Neuronal stem cell (in vitro differentiated cells): ENCODE results near the gene CD72.

Experiments
- DNase-seq: peaks from one replicate; pipeline ENCODE4 v3.0.0-alpha.2; 2013; ENCODE audit warnings: low spot score
- H2AFZ ChIP-seq: one replicate; pipeline ENCODE4 v1.6.1; 2013; ENCODE audit warnings: mild to moderate bottlenecking, low read length, inconsistent platforms
- H2AK5ac ChIP-seq: 2 replicates; pipeline ENCODE4 v1.6.1; 2013; ENCODE audit warnings: low read depth, mild to moderate bottlenecking, inconsistent platforms, low read length, moderate library complexity, mixed read lengths
- H2BK120ac ChIP-seq: 2 replicates; pipeline ENCODE4 v1.6.1; 2013; ENCODE audit warnings: low read depth, mild to moderate bottlenecking, inconsistent platforms, low read length, moderate library complexity, mixed read lengths
- H2BK12ac ChIP-seq: one replicate; pipeline ENCODE4 v1.6.1; 2013; ENCODE audit warnings: low read length, inconsistent platforms
- H2BK15ac ChIP-seq: 2 replicates; pipeline ENCODE4 v1.6.1; 2013; ENCODE audit warnings: mild to moderate bottlenecking, low read length, inconsistent platforms, mixed read lengths
- H2BK5ac ChIP-seq: one replicate; pipeline ENCODE4 v1.6.1; 2013; ENCODE audit warnings: inconsistent platforms, mild to moderate bottlenecking, low read length, moderate library complexity
- H3K14ac ChIP-seq: one replicate; pipeline ENCODE4 v1.6.1; 2013; ENCODE audit warnings: low read length, inconsistent platforms
- H3K18ac ChIP-seq: 2 replicates; pipeline ENCODE4 v1.6.1; 2013; ENCODE audit warnings: low read length, inconsistent platforms
- H3K23ac ChIP-seq: 2 replicates; pipeline ENCODE4 v1.6.1; 2013; ENCODE audit warnings: low read depth, mild to moderate bottlenecking, mixed read lengths, low read length, inconsistent platforms; ENCODE audit not compliant: poor library complexity
- H3K27ac ChIP-seq: replicated peaks from 3 replicates; pipeline ENCODE4 v1.5.1; 2013; ENCODE audit warnings: low read length, inconsistent platforms
- H3K27me3 ChIP-seq, 3 experiments: 2 replicates each; pipeline ENCODE4 v1.6.1; 2013; ENCODE audit warnings: low read length in 3 of 3, mild to moderate bottlenecking in 2 of 3, inconsistent platforms in 1 of 3, low read depth in 1 of 3, mixed read lengths in 1 of 3, moderate library complexity in 1 of 3; ENCODE audit not compliant: control insufficient read depth in 3 of 3, insufficient read depth in 3 of 3
- H3K36me3 ChIP-seq, 2 donors: replicated peaks in 1 of 2; 2 replicates each; pipeline ENCODE4 v1.6.1; 2013; ENCODE audit warnings: low read length in 2 of 2; ENCODE audit not compliant: control insufficient read depth in 2 of 2, insufficient read depth in 2 of 2
- H3K4ac ChIP-seq: 2 replicates; pipeline ENCODE4 v1.6.1; 2013; ENCODE audit warnings: inconsistent platforms, mild to moderate bottlenecking, low read length, moderate library complexity
- H3K4me1 ChIP-seq, 2 donors: 1 replicate in 1 of 2; 2 replicates in 1 of 2; pipeline ENCODE4 v1.6.1; 2013; ENCODE audit warnings: low read length in 2 of 2, low read depth in 1 of 2; ENCODE audit not compliant: control insufficient read depth in 2 of 2, insufficient read depth in 1 of 2
- H3K4me2 ChIP-seq: one replicate; pipeline ENCODE4 v1.6.1; 2013; ENCODE audit warnings: mild to moderate bottlenecking, low read length, inconsistent platforms; ENCODE audit not compliant: insufficient read depth, poor library complexity, severe bottlenecking
- H3K4me3 ChIP-seq, 2 donors: 2 replicates each; pipeline ENCODE4 v1.5.1; 2013; ENCODE audit warnings: low read length in 2 of 2, mild to moderate bottlenecking in 2 of 2, inconsistent platforms in 1 of 2, moderate library complexity in 1 of 2
- H3K79me1 ChIP-seq: one replicate; pipeline ENCODE4 v1.6.1; 2013; ENCODE audit warnings: low read depth, mild to moderate bottlenecking, inconsistent platforms, low read length, moderate library complexity
- H3K9ac ChIP-seq: one replicate; pipeline ENCODE4 v1.6.1; 2013; ENCODE audit warnings: mild to moderate bottlenecking, low read depth, low read length, inconsistent platforms; ENCODE audit not compliant: poor library complexity
- H3K9me3 ChIP-seq, 2 donors: replicated peaks in 1 of 2; 2 replicates each; pipeline versions ENCODE3 to v1.6.1; 2013; ENCODE audit warnings: low read length in 2 of 2, mild to moderate bottlenecking in 2 of 2, inconsistent platforms in 1 of 2, low read depth in 1 of 2, mixed read lengths in 1 of 2, moderate library complexity in 1 of 2; ENCODE audit not compliant: control insufficient read depth in 2 of 2, insufficient read depth in 1 of 2
- H4K8ac ChIP-seq: one replicate; pipeline ENCODE4 v1.6.1; 2013; ENCODE audit warnings: low read depth, mild to moderate bottlenecking, inconsistent platforms, low read length, moderate library complexity
- H4K91ac ChIP-seq: one replicate; pipeline ENCODE4 v1.6.1; 2013; ENCODE audit warnings: low read length, low read depth, mild to moderate bottlenecking, inconsistent platforms; ENCODE audit not compliant: poor library complexity
- WGBS, 2 donors: extraction: QIAGEN DNeasy Blood & Tissue Kit; methylation state at CpG; one replicate each; pipeline ENCODE4 v1.1.7; 2013; ENCODE audit warnings: missing lambda C conversion rate in 2 of 2, mixed read lengths in 1 of 2; ENCODE audit not compliant: insufficient read length in 2 of 2, insufficient replicate concordance in 1 of 2; ENCODE audit errors: extremely low coverage in 2 of 2; 5-methylcytosine and 5-hydroxymethylcytosine counted together

The CD72 gene

GRCh38 chr9:35657546-35658136, 39.4 kb upstream of the CD72 start, which contains the start of gene RMRP:
TSS of gene RMRP (minus strand) at chr9:35658019.
- no CpG with 5 or more reads among the region's 42 CpGs for WGBS, 2 donors
- H2BK5ac ChIP-seq = peak within 1 kb of the TSS; percentile 62

GRCh38 chr9:35656831-35657545, 38.8 kb upstream of the CD72 start:
- Histone ChIP-seq H3K18ac (peak overlapping the region; percentile 76), H3K36me3 (peaks cover 15 to 23% of the 10 kb centered on the region in 2 donors), H3K27ac (peak overlapping the region; percentile 84), H3K4me2 (peak overlapping the region; percentile 60), H3K14ac (no peak overlapping the region), H2BK12ac (no peak overlapping the region), H2BK120ac (no peak overlapping the region), H3K9me3 (no peaks in the 10 kb centered on the region), H2BK15ac (no peak overlapping the region), H3K27me3 (no peaks in the 10 kb centered on the region), H3K4me3 (peak overlapping the region; percentile 48 to 81), H3K23ac (no peak overlapping the region), H4K91ac (no peak overlapping the region), H3K79me1 (no peaks in the 10 kb centered on the region), H3K9ac (peak overlapping the region; percentile 89), H3K4ac (no peak overlapping the region), H4K8ac (no peak overlapping the region), H2BK5ac (no peak overlapping the region), H2AK5ac (no peak overlapping the region), H3K4me1 (peaks cover 3 to 4% of the 10 kb centered on the region in 2 donors), H2AFZ (peak overlapping the region; percentile 91)
- WGBS, 2 donors = no CpG with 5 or more reads among the region's 25 CpGs
- no peak for DNase-seq

More at GRCh38 chr9:35657546-35658136, 39.4 kb upstream of the CD72 start, which contains the start of gene RMRP:
- peak within 1 kb of the TSS; percentile 97 for H3K14ac ChIP-seq
- peak within 1 kb of the TSS; percentile 88 to 99 for H3K4me3 ChIP-seq
- H3K27ac ChIP-seq = peak within 1 kb of the TSS; percentile 92
- no peak within 1 kb of the TSS for H2BK120ac ChIP-seq
- peak within 1 kb of the TSS; percentile 93 for H3K9ac ChIP-seq
- H2BK12ac ChIP-seq = no peak within 1 kb of the TSS
- no peak within 1 kb of the TSS for H2BK15ac ChIP-seq
- no peaks in the 10 kb centered on the region for H3K9me3 ChIP-seq
- peaks cover 22 to 30% of the 10 kb centered on the region in 2 donors for H3K36me3 ChIP-seq
- peak; percentile 98 for DNase-seq
- H3K4ac ChIP-seq = no peak within 1 kb of the TSS
- peak within 1 kb of the TSS; percentile 54 for H2AK5ac ChIP-seq
- H3K18ac ChIP-seq = peak within 1 kb of the TSS; percentile 98
- H3K4me1 ChIP-seq = peaks cover 4% of the 10 kb centered on the region in 2 donors
- peak within 1 kb of the TSS; percentile 60 for H3K4me2 ChIP-seq
- H4K8ac ChIP-seq = no peak within 1 kb of the TSS
- H3K27me3 ChIP-seq = no peaks in the 10 kb centered on the region
- no peaks in the 10 kb centered on the region for H3K79me1 ChIP-seq
- peak within 1 kb of the TSS; percentile 96 for H3K23ac ChIP-seq
- H4K91ac ChIP-seq = peak within 1 kb of the TSS; percentile 89
- peak within 1 kb of the TSS; percentile 98 for H2AFZ ChIP-seq

GRCh38 chr9:35656348-35656747, 38.1 kb upstream of the CD72 start:
- H2BK120ac ChIP-seq = no peak overlapping the region
- no peak overlapping the region for H4K8ac ChIP-seq
- H3K27me3 ChIP-seq = no peaks in the 10 kb centered on the region
- no peak overlapping the region for H2BK12ac ChIP-seq
- H3K23ac ChIP-seq = no peak overlapping the region
- no peak overlapping the region for H3K4ac ChIP-seq
- peak overlapping the region; percentile 38 for H2AFZ ChIP-seq
- H3K14ac ChIP-seq = no peak overlapping the region
- peak overlapping the region in 1 of 2 donors; percentile 21 for H3K4me3 ChIP-seq
- no peak overlapping the region for H2BK5ac ChIP-seq
- H3K79me1 ChIP-seq = no peaks in the 10 kb centered on the region
- H2BK15ac ChIP-seq = no peak overlapping the region
- H3K9me3 ChIP-seq = no peaks in the 10 kb centered on the region
- no peak for DNase-seq
- H4K91ac ChIP-seq = no peak overlapping the region
- H3K4me2 ChIP-seq = no peak overlapping the region
- H3K4me1 ChIP-seq = peaks cover 2 to 4% of the 10 kb centered on the region in 2 donors
- peak overlapping the region; percentile 34 for H3K9ac ChIP-seq
- H3K36me3 ChIP-seq = peaks cover 11 to 17% of the 10 kb centered on the region in 2 donors
- no peak overlapping the region for H2AK5ac ChIP-seq
- no CpG with 5 or more reads among the region's 17 CpGs for WGBS, 2 donors
- H3K18ac ChIP-seq = no peak overlapping the region
- no peak overlapping the region for H3K27ac ChIP-seq

GRCh38 chr9:35653611-35654010, 35.4 kb upstream of the CD72 start:
- no CpG with 5 or more reads among the region's 2 CpGs for WGBS, 2 donors
- no peaks in the 10 kb centered on the region for H3K27me3 ChIP-seq

More at GRCh38 chr9:35653611-35654010, 35.4 kb upstream of the CD72 start:
- Histone ChIP-seq H2BK5ac (no peak overlapping the region), H2BK12ac (no peak overlapping the region), H3K4me3 (no peak overlapping the region), H2BK15ac (no peak overlapping the region), H3K4ac (no peak overlapping the region), H3K23ac (no peak overlapping the region), H3K14ac (no peak overlapping the region), H3K9me3 (no peaks in the 10 kb centered on the region), H3K9ac (no peak overlapping the region), H3K79me1 (no peaks in the 10 kb centered on the region), H3K36me3 (no peaks in the 10 kb centered on the region), H3K27ac (no peak overlapping the region), H2BK120ac (no peak overlapping the region), H3K4me2 (no peak overlapping the region), H3K4me1 (peaks cover 3 to 6% of the 10 kb centered on the region in 2 donors), H3K18ac (no peak overlapping the region), H4K91ac (no peak overlapping the region), H2AFZ (no peak overlapping the region), H2AK5ac (no peak overlapping the region), H4K8ac (no peak overlapping the region)
- DNase-seq = no peak
